ENCODE results near the gene PATZ1.
A peak's percentile ranks its signal among the peaks of the same experiment; 100 is the strongest.
"Not testable (repeated sequence)": the region's sequence is repeated elsewhere in the genome, so short reads cannot be mapped to it uniquely, and the experiment has no call there.

Gene PATZ1

DNA sequence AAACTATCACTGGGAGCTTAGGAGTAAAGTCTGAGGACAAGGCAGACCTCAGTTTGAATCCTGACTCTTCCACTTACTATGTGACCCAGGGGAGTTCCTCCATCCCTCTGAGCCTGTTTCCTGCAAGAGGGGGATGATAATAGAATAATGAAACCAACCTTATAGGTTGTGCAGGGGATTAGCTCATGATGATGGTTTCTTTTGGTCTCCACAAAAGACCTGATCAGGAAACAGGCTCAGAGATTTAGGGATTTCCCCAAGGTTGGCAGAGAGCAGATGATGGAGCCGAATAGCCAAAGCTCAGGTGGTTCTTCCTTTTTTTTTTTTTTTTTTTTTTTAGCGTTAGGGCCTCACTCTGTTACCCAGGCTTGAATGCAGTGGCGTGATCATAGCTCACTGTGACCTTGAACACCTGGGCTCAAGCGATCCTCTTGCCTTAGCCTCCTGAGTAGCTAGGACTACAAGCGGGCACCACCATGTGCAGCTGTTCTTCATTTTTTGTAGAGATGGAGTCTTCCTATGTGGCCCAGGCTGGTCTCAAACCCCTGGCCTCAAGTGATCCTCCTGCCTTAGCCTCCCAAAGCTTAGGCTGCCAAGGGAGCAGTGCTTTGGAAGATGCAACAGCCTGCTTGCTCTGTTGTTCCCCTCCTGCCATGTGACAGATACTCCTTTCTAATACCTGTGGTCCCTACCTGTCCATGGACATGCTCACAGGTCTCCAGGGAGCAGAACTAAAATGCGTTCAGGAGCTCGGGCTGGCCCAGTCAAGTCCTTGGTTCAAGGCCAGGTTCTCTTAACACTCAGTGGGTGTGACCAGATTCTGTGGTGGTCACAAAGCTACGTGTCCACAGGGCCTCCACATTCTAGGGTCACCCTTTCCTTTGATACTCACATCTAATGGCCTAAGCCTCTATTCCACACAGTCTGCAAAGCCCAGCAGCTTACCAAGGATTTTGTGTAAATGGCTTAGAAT lies 22.3 kb downstream of the PATZ1 start:
- Mint-ChIP-seq H3K4me1 (ENCODE audit: low read depth in 2 of 2) (no peaks in the 10 kb centered on the region), H3K9me3 (no peaks in the 10 kb centered on the region), H3K27ac (peak overlapping the region; percentile 9 to 44), H3K27me3 (no peaks in the 10 kb centered on the region), H3K4me3 (no peak overlapping the region), H3K36me3 (ENCODE audit: insufficient read depth) (peaks cover 25% of the 10 kb centered on the region)
- DNase-seq (no peak), ATAC-seq (replicated peaks) (no peak)

DNA sequence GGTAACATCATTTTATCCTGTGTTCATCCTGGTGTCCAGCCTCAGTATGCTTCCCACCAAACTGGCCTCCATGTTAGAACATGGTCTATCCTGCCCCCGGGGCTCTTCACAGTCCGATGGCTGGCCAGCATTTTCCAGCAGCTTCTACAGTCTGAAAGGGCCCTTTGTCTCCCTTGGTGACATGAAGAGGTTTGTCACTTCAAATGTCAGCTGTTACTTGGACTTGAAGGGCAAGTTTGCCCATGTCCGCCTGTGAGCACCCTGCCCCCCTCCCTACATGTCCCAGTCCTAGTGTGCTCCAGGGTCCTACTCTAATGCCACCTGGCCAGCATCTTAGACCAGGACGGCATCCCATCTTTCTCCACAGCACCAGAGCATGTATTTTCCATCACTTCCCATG lies 24.7 kb downstream of the PATZ1 start:
- no peak overlapping the region for H3K4me3 Mint-ChIP-seq
- no peaks in the 10 kb centered on the region for H3K4me1 Mint-ChIP-seq (ENCODE audit: low read depth in 2 of 2)
- peak overlapping the region in 1 of 2 donors; percentile 16 for H3K27ac Mint-ChIP-seq
- peaks cover 22% of the 10 kb centered on the region for H3K36me3 Mint-ChIP-seq (ENCODE audit: insufficient read depth)
- H3K9me3 Mint-ChIP-seq = no peaks in the 10 kb centered on the region
- DNase-seq = no peak
- no peaks in the 10 kb centered on the region for H3K27me3 Mint-ChIP-seq
- ATAC-seq (replicated peaks) = no peak

DNA sequence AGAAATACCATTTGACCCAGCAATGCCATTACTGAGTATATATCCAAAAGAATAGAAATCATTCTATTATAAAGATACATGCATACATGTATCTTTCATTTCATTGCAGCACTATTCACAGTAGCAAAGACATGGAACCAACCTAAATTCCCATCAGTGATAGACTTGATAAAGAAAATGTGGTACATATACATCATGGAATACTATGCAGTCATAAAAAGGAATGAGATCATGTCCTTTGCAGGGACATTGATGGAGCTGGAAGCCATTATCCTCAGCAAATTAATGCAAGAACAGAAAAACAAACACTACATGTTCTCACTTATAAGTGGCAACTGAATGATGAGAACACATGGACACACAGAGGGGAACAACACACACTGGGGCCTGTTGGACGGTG lies 31.9 kb downstream of the PATZ1 start:
- H3K4me1 Mint-ChIP-seq (ENCODE audit: low read depth in 2 of 2); H3K27ac Mint-ChIP-seq; ATAC-seq (replicated peaks); H3K9me3 Mint-ChIP-seq; H3K4me3 Mint-ChIP-seq; H3K27me3 Mint-ChIP-seq; DNase-seq: not testable (repeated sequence)
- peaks cover 19% of the 10 kb centered on the region for H3K36me3 Mint-ChIP-seq (ENCODE audit: insufficient read depth)

DNA sequence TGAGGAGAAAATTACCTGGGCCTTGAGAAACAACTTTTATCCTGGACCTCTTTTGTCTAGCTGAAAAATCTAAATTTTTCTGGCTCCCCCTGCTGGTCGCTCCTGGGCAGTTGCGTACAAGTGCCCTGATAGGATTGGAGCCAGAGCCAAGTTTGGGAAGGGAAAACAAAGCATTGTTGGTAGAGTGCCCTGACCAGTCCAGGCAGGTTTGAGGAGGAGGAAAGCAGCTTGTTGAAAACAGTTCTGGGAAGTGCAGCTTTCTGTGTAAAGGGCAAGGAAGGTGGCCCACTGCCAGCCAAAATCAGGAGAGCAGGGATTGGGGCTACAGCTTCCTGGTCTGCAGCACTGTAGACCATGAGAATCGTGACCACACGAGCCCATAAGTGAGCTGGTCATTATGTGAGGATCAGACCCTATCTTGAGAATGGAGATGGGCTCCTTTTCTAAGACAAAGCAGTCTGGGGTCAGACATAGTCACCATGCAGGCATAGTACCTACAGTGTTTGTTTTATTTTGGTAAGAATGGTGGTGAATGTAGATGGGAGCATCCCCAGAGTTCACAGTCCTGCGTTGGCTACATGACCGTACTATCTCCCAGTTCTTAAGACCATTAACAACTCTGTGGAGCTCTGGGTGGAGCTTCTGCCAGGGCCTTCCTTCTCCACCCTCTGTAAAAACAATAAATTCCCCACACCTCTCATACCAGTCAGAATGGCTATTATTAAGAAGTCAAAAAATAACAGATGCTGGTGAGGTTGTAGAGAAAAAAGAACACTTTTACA lies 32.6 kb downstream of the PATZ1 start:
- no peak overlapping the region for H3K4me3 Mint-ChIP-seq
- H3K36me3 Mint-ChIP-seq (ENCODE audit: insufficient read depth) = peaks cover 19% of the 10 kb centered on the region
- DNase-seq (peak; percentile 63 to 70 (median 65)), ATAC-seq (replicated peaks) (peak; percentile 70)
- peak overlapping the region; percentile 38 to 49 for H3K27ac Mint-ChIP-seq
- H3K4me1 Mint-ChIP-seq (ENCODE audit: low read depth in 2 of 2) = peaks cover 1 to 11% of the 10 kb centered on the region in 2 donors
- H3K27me3 Mint-ChIP-seq = no peaks in the 10 kb centered on the region
- H3K9me3 Mint-ChIP-seq = no peaks in the 10 kb centered on the region

DNA sequence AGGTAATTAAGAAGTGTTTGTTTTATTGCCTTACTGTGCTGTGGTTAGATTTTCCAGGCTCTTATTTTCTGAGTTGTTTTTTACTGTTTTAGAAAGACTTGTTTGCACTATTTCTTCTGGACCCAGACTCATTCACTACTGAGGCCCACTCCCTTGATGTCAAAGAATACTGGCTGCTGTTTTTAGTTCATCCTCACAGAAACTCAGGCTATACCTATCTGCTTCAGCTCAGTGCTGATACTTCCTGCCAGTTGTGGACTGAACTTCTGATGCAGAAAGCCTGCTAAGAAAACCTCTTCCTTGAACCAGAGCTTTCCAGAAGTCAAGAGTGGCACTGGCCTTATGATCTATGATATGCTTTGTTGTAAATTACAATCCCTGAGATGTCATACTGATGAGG lies 38.0 kb downstream of the PATZ1 start:
- no peak overlapping the region for H3K27ac Mint-ChIP-seq
- no peak for DNase-seq
- ATAC-seq (replicated peaks) = no peak
- no peak overlapping the region for H3K4me3 Mint-ChIP-seq
- H3K27me3 Mint-ChIP-seq = no peaks in the 10 kb centered on the region
- peaks cover 7 to 22% of the 10 kb centered on the region in 2 donors for H3K4me1 Mint-ChIP-seq (ENCODE audit: low read depth in 2 of 2)
- no peaks in the 10 kb centered on the region for H3K9me3 Mint-ChIP-seq
- H3K36me3 Mint-ChIP-seq (ENCODE audit: insufficient read depth) = peaks cover 9% of the 10 kb centered on the region

DNA sequence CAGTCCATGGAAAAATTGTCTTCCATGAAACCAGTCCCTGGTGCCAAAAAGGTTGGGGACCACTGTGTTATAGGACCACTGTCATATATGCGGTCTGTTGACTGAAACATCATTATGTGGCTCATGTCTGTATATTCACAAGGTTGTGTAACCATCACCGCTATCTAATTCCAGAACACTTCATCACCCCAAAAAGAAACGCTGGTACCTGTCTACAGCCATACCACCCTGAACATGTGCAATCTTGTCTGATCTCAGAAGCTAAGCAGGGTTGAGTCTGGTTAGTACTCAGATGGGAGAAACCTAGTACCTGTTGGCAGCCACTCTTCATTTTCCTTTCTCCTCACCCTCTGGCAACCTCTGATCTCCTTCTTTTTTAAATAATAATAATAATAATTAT lies 41.0 kb downstream of the PATZ1 start:
- ATAC-seq (replicated peaks) = no peak
- H3K27me3 Mint-ChIP-seq = no peaks in the 10 kb centered on the region
- peaks cover 7 to 20% of the 10 kb centered on the region in 2 donors for H3K4me1 Mint-ChIP-seq (ENCODE audit: low read depth in 2 of 2)
- DNase-seq = no peak
- H3K9me3 Mint-ChIP-seq = no peaks in the 10 kb centered on the region
- H3K36me3 Mint-ChIP-seq (ENCODE audit: insufficient read depth) = peaks cover under 1% of the 10 kb centered on the region
- H3K27ac Mint-ChIP-seq = no peak overlapping the region
- H3K4me3 Mint-ChIP-seq = no peak overlapping the region

DNA sequence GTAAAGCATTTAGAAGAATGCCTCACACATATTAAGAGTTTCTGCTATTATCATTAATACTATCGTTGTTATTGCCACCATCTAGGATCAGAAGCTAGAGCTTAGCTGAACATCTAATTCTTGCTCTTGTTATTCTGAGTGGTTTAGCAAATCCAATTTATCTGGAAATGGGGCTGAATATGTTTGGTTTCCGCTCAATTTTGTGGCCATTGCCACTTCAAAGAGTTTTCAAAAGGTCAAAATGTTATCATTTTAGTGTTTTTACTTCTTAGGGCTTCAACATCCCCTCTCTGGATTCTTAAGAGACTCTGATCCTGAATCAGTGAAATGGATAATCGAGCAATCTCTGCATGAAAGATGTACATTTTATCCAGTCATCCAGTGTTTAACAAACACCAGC lies 43.6 kb downstream of the PATZ1 start:
- peaks cover 2% of the 10 kb centered on the region for H3K36me3 Mint-ChIP-seq (ENCODE audit: insufficient read depth)
- no peaks in the 10 kb centered on the region for H3K27me3 Mint-ChIP-seq
- no peaks in the 10 kb centered on the region for H3K9me3 Mint-ChIP-seq
- H3K4me3 Mint-ChIP-seq = no peak overlapping the region
- no peak overlapping the region for H3K27ac Mint-ChIP-seq
- no peak for ATAC-seq (replicated peaks)
- H3K4me1 Mint-ChIP-seq (ENCODE audit: low read depth in 2 of 2) = peaks cover 4 to 17% of the 10 kb centered on the region in 2 donors
- no peak for DNase-seq

DNA sequence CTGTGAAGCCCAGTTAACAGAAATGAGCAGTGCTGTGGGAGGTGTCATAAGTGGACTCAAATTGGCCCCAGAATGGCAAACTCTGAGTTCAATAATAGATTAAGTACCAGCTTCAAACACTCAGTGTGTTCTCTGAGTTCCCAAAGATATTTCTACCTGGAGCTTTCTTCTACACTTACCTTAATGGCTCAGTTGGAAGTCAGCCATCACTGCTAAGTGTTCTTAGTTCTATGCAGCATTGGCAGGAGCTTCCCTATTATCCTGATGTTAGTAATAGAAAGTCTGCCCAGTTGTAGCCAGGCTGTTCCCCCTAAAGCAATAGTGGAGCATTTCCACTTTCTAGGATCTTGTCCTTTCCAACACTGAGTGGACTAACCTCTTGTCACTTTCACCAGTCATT lies 44.1 kb downstream of the PATZ1 start:
- no peaks in the 10 kb centered on the region for H3K9me3 Mint-ChIP-seq
- H3K27me3 Mint-ChIP-seq = no peaks in the 10 kb centered on the region
- DNase-seq (no peak), ATAC-seq (replicated peaks) (no peak)
- no peak overlapping the region for H3K4me3 Mint-ChIP-seq
- H3K27ac Mint-ChIP-seq = no peak overlapping the region
- peaks cover 4 to 17% of the 10 kb centered on the region in 2 donors for H3K4me1 Mint-ChIP-seq (ENCODE audit: low read depth in 2 of 2)
- peaks cover 5% of the 10 kb centered on the region for H3K36me3 Mint-ChIP-seq (ENCODE audit: insufficient read depth)

DNA sequence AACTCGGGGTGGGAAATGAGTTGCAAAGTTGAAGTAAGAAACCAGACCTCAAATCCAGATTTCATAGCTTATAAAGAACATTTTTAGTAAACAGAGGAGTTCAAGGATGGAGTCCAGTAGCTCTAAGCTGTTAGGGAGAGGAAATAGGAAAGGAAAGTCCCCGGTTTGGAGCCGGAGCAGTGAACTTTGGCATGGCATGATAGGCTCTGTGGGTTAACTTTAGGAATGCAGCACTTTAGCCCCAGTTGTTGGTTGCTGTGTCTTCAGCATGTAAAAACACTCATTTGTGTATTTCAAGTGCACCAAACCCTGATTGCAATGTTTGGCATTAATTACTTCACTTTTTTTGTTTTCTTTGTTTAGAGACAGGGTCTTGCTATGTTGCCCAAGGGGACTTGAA lies 45.2 kb downstream of the PATZ1 start:
- H3K9me3 Mint-ChIP-seq = no peaks in the 10 kb centered on the region
- no peak overlapping the region for H3K27ac Mint-ChIP-seq
- H3K4me3 Mint-ChIP-seq = no peak overlapping the region
- DNase-seq (no peak), ATAC-seq (replicated peaks) (no peak)
- H3K4me1 Mint-ChIP-seq (ENCODE audit: low read depth in 2 of 2) = peaks cover 9 to 22% of the 10 kb centered on the region in 2 donors
- H3K36me3 Mint-ChIP-seq (ENCODE audit: insufficient read depth) = peaks cover 7% of the 10 kb centered on the region
- no peaks in the 10 kb centered on the region for H3K27me3 Mint-ChIP-seq

DNA sequence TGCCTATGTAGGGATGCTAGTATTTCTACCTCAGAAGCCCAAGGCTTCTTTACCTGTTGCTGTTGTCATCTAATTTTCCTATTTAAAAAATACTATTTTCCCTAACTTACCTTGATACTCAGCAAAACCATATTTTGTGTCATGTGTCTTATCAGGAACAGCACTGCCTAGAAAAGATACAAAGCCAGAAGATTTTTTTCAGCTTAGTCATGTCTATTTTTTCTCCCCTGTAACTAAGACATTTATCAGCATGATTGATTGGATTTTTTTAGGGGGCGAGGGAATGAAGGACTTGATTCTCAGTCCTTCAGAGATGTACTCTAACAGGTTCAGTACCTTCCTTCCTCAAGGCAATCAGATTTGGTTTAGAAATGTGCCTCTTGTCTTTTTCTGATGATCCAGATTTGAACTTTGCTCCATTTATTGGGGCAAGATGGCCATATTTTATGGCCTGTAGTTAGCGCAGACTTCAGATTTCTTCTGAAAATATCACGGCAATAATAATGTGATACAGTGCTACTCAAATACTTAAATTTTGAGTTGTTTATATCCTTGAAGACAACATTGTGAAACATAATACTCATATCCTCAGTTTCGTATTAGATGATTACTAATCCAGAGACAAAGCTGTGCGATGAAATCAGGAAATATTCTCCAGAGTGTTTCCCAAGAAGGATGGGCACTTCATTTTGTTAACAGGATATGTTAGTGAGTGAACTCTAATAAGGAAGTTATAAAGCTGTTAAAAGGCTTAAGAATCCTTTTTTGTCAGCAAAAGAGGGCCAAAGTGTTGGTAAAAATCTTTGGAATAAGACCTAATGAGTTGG lies 50.1 kb downstream of the PATZ1 start:
- DNase-seq = no peak
- Mint-ChIP-seq H3K4me3 (no peak overlapping the region), H3K36me3 (ENCODE audit: insufficient read depth) (peaks cover 32% of the 10 kb centered on the region), H3K27ac (peak overlapping the region in 1 of 2 donors; percentile 56), H3K4me1 (ENCODE audit: low read depth in 2 of 2) (peaks cover 24 to 45% of the 10 kb centered on the region in 2 donors), H3K9me3 (no peaks in the 10 kb centered on the region), H3K27me3 (no peaks in the 10 kb centered on the region)
- ATAC-seq (replicated peaks) = no peak

DNA sequence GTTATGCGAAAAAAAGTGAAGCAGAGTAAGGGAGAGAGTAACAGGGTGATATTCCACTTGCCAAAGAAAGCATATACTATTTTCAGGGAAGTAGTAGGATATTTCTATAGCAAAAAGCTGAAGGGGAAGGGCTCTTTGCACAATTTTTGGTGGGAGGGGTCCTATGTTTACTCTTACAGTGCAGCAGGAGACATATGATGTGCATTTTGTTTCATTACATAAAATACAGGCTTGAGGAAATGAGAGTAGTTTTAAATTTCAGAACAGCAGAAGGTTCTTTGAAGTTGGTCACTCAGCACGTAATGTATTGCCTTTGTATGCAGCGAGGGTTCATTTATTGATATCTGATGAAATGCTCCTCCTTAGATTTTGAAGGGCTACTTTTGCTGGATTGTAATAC lies 50.8 kb downstream of the PATZ1 start:
- Mint-ChIP-seq H3K27ac (no peak overlapping the region), H3K9me3 (no peaks in the 10 kb centered on the region), H3K4me3 (no peak overlapping the region), H3K36me3 (ENCODE audit: insufficient read depth) (peaks cover 38% of the 10 kb centered on the region), H3K27me3 (no peaks in the 10 kb centered on the region), H3K4me1 (ENCODE audit: low read depth in 2 of 2) (peaks cover 26 to 45% of the 10 kb centered on the region in 2 donors)
- DNase-seq (no peak), ATAC-seq (replicated peaks) (no peak)

DNA sequence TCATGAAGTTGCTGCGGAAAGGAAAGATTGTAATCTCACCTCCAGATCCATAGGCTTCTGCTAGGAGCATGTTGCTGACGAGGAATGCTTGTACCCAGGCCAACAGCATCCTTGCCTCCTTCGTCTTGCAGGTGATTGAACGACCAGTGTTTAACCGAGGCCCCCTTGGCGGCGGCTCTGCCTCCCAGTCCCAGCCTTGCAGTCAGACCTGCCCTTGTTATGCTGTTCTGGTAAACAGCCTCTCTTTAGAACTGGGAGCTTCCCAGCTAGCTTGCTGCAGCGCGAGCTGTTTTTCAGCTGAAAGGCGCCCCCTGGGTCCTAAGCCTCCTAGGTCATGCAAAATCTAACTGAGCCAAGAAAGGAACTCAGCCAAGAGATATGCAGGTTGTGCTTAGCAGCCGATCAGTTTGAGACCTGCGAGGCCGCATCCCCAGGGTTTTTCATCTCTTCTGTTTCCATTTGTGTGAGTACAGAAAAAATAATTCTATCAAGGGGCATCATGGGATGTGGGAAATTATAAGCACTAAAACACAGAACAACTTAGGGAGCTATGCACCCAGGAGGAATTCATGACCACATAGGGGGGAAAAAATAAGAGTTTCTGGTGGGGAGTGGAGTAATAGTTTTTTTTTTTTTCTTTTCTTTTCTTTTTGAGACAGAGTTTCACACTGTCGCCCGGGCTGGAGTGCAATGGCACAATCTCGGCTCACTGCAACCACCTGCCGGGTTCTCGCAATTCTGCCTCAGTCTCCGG lies 53.7 kb downstream of the PATZ1 start, which contains the start of gene PIK3IP1:
Gene PIK3IP1, minus strand, starts transcription at position 253 of the 754 bp plus-strand sequence. Its CDS starts 144 bp downstream, at position 109.
- H3K27me3 Mint-ChIP-seq = no peaks in the 10 kb centered on the region
- peak within 1 kb of the TSS; percentile 99 to 100 for H3K27ac Mint-ChIP-seq
- H3K36me3 Mint-ChIP-seq (ENCODE audit: insufficient read depth) = peaks cover 66% of the 10 kb centered on the region
- peak; percentile 41 for ATAC-seq (replicated peaks)
- DNase-seq = peak; percentile 78 to 83 (median 79)
- H3K9me3 Mint-ChIP-seq = no peaks in the 10 kb centered on the region
- peaks cover 52% of the 10 kb centered on the region in 2 donors for H3K4me1 Mint-ChIP-seq (ENCODE audit: low read depth in 2 of 2)
- peak within 1 kb of the TSS; percentile 93 to 96 for H3K4me3 Mint-ChIP-seq

All from effector memory CD8-positive, alpha-beta T cell (primary cell).